ENCODE data around the gene TMEM131.

TMEM131 gene

DNA sequence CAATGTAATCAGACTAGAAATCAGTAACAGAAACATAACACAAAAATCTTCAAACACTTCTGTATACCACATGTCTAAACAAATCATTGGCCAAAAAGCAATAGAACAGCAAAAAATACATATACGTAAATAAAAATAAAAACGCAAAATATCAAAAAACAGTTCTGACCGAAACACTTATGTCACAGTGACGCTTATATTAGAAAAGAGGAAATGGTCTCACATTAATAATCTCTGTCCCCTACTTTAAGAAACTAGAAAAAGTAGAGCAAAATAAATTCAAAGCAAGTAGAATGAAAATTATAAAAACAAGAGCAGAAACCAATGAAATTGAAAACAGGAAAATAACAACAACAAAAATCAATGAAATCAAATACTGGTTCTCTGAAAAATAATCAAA lies 41.9 kb downstream of the TMEM131 start:
- no peak overlapping the region for H3K4me3 ChIP-seq (ENCODE audit: low read depth, low read length)
- H3K9me3 ChIP-seq (ENCODE audit: control insufficient read depth, insufficient read depth, low read depth, low read length) = no peaks in the 10 kb centered on the region
- TF ChIP-seq ZNF366 (tag by site-specific recombination; conservative IDR thresholded peaks at IDR 0.05) (no peak), ZNF426 (tag by site-specific recombination; IDR thresholded peaks at IDR 0.05) (no peak), RBAK (tag by site-specific recombination; IDR thresholded peaks at IDR 0.05) (no peak), SP2 (tag by site-specific recombination; IDR thresholded peaks at IDR 0.05) (no peak)
- TF ChIP-seq, protein P1, sequence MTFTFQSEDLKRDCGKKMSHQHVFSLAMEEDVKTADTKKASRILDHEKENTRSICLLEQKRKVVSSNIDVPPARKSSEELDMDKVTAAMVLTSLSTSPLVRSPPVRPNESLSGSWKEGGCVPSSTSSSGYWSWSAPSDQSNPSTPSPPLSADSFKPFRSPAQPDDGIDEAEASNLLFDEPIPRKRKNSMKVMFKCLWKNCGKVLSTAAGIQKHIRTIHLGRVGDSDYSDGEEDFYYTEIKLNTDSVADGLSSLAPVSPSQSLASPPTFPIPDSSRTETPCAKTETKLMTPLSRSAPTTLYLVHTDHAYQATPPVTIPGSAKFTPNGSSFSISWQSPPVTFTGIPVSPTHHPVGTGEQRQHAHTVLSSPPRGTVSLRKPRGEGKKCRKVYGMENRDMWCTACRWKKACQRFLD (tag by site-specific recombination; IDR thresholded peaks at IDR 0.05) = no peak
- H3K36me3 ChIP-seq (ENCODE audit: control insufficient read depth in 2 of 2, insufficient read depth in 1 of 2, low read length in 2 of 2) = no peaks in the 10 kb centered on the region
- ChIA-PET CTCF (no interaction called here), POLR2A (interaction anchor here (0.6 kb wide), 1 partner anchor 11 kb away, joined by 3 read pairs; no protein-coding TSS in a partner anchor)
- no peaks in the 10 kb centered on the region for H3K4me1 ChIP-seq (ENCODE audit: control insufficient read depth, insufficient read depth, low read length)
- H3K27ac ChIP-seq (ENCODE audit: extremely low read depth, low read depth, low read length) = no peak overlapping the region

DNA sequence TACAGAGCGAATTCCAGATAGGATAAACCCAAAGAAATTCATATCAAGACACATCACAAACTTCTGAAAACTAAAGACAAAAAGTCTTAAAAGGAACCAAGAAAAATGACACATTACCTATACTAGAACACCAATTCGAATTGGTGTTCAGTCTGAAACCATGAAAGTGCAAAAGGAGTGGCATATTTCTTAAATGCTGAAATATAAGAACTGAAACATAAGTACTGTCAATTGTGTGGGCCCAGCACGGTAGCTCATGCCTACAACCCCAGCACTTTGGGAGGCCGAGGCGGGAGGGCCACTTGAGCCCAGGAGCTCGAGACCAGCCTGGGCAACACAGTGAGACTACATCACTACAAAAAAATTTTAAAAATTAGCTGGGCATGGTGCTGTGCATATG lies 43.4 kb downstream of the TMEM131 start:
- H3K9me3 ChIP-seq (ENCODE audit: control insufficient read depth, insufficient read depth, low read depth, low read length) = no peaks in the 10 kb centered on the region
- no peaks in the 10 kb centered on the region for H3K36me3 ChIP-seq (ENCODE audit: control insufficient read depth in 2 of 2, insufficient read depth in 1 of 2, low read length in 2 of 2)
- no peak for TF ChIP-seq ZNF335 (tag by site-specific recombination; conservative IDR thresholded peaks at IDR 0.05)
- TF ChIP-seq ZSCAN23 (tag by site-specific recombination; IDR thresholded peaks at IDR 0.05) = no peak
- no peak for TF ChIP-seq ZNF785 (tag by site-specific recombination; IDR thresholded peaks at IDR 0.05)
- no peak for TF ChIP-seq ZNF146 (tag by site-specific recombination; IDR thresholded peaks at IDR 0.05)
- no peak for TF ChIP-seq ZNF239 (tag by site-specific recombination; IDR thresholded peaks at IDR 0.05)
- TF ChIP-seq ZNF660 (tag by site-specific recombination; IDR thresholded peaks at IDR 0.05) = no peak
- no peak for TF ChIP-seq ZNF23 (tag by site-specific recombination; IDR thresholded peaks at IDR 0.05; ENCODE audit: borderline replicate concordance)
- no peak for TF ChIP-seq ZNF558 (tag by site-specific recombination; IDR thresholded peaks at IDR 0.05)
- TF ChIP-seq ZNF211 (tag by site-specific recombination; IDR thresholded peaks at IDR 0.05; ENCODE audit: low read depth) = no peak
- no peak for TF ChIP-seq ZNF473 (tag by site-specific recombination; IDR thresholded peaks at IDR 0.05)
- TF ChIP-seq KLF16 (tag by site-specific recombination; IDR thresholded peaks at IDR 0.05) = no peak
- TF ChIP-seq ZNF792 (tag by site-specific recombination; IDR thresholded peaks at IDR 0.05) = no peak
- no peak for TF ChIP-seq ZNF76 (tag by site-specific recombination; IDR thresholded peaks at IDR 0.05; ENCODE audit: borderline replicate concordance, low read depth)
- H3K4me3 ChIP-seq (ENCODE audit: low read depth, low read length) = no peak overlapping the region
- ChIA-PET POLR2A (no interaction called here), CTCF (no interaction called here)
- H3K27ac ChIP-seq (ENCODE audit: extremely low read depth, low read depth, low read length) = no peak overlapping the region
- H3K4me1 ChIP-seq (ENCODE audit: control insufficient read depth, insufficient read depth, low read length) = no peaks in the 10 kb centered on the region

DNA sequence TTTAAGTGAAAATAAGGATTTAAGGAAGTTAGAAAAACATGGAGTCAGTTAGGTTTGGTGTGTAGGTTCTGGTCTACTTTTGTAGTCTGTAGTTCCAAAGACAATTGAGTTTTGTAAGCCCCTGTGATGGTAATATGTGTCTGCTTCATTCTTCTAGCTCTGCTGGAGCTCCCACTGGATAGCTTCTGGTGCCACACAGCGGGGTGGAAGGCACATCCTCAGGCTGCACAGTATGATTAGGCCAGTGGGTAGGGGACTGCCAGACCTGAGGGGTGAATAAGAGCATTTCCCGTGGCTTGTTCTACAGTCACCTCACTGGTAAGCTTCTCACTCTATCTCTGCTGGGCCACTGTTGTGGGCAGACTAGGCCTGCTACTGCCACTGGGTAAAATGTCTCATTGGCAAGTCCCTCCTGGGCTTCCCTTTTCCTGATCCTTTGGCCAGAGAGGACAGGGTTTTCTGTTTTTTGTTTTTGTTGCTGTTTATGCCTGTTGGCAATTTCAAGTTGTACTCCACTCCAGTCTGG lies 44.5 kb downstream of the TMEM131 start:
- no peaks in the 10 kb centered on the region for H3K9me3 ChIP-seq (ENCODE audit: control insufficient read depth, insufficient read depth, low read depth, low read length)
- ChIA-PET CTCF (interaction anchor here (0.7 to 1.6 kb wide), 3 partner anchors 15 to 181 kb away, joined by 3 to 5 read pairs (median 3); no protein-coding TSS in a partner anchor), POLR2A (no interaction called here)
- no peaks in the 10 kb centered on the region for H3K4me1 ChIP-seq (ENCODE audit: control insufficient read depth, insufficient read depth, low read length)
- no peak overlapping the region for H3K4me3 ChIP-seq (ENCODE audit: low read depth, low read length)
- no peaks in the 10 kb centered on the region for H3K36me3 ChIP-seq (ENCODE audit: control insufficient read depth in 2 of 2, insufficient read depth in 1 of 2, low read length in 2 of 2)
- no peak overlapping the region for H3K27ac ChIP-seq (ENCODE audit: extremely low read depth, low read depth, low read length)
- TF ChIP-seq ZNF677 (tag by site-specific recombination; IDR thresholded peaks at IDR 0.05) (no peak), ZNF354C (tag by site-specific recombination; IDR thresholded peaks at IDR 0.05; ENCODE audit: borderline replicate concordance, low read depth) (no peak), ZNF549 (tag by site-specific recombination; IDR thresholded peaks at IDR 0.05) (no peak), ZNF791 (tag by site-specific recombination; IDR thresholded peaks at IDR 0.05) (no peak), ZNF239 (tag by site-specific recombination; IDR thresholded peaks at IDR 0.05) (no peak), SP7 (tag by site-specific recombination; IDR thresholded peaks at IDR 0.05) (no peak)
- TF ChIP-seq, protein P2, sequence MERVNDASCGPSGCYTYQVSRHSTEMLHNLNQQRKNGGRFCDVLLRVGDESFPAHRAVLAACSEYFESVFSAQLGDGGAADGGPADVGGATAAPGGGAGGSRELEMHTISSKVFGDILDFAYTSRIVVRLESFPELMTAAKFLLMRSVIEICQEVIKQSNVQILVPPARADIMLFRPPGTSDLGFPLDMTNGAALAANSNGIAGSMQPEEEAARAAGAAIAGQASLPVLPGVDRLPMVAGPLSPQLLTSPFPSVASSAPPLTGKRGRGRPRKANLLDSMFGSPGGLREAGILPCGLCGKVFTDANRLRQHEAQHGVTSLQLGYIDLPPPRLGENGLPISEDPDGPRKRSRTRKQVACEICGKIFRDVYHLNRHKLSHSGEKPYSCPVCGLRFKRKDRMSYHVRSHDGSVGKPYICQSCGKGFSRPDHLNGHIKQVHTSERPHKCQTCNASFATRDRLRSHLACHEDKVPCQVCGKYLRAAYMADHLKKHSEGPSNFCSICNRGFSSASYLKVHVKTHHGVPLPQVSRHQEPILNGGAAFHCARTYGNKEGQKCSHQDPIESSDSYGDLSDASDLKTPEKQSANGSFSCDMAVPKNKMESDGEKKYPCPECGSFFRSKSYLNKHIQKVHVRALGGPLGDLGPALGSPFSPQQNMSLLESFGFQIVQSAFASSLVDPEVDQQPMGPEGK (tag by site-specific recombination; IDR thresholded peaks at IDR 0.05) = no peak

Measured in HEK293 (cell line).